PFSK-1 (cell line): ENCODE data around the gene CD302.

Source experiments
- FOXP2 ChIP-seq: optimal IDR thresholded peaks from 2 replicates; pipeline ENCODE3; 2011; ENCODE audit warnings: borderline replicate concordance, control low read depth, inconsistent platforms; ENCODE audit not compliant: insufficient read depth; ENCODE audit errors: extremely low read length, extremely low read depth
- POLR2AphosphoS5 ChIP-seq: IDR thresholded peaks from 2 replicates; pipeline ENCODE4 v1.6.1; 2012; ENCODE audit warnings: low read depth, mild to moderate bottlenecking, control low read depth, low read length, moderate library complexity
- REST ChIP-seq, 2 experiments: IDR thresholded peaks; 2 replicates each; pipeline versions ENCODE4 v1.6.1 to v1.8.0; 2011 to 2012; ENCODE audit warnings: low read depth in 2 of 2, low read length in 2 of 2, control low read depth in 1 of 2, inconsistent platforms in 1 of 2, mild to moderate bottlenecking in 1 of 2, moderate library complexity in 1 of 2; ENCODE audit not compliant: insufficient read depth in 1 of 2
- SIN3A ChIP-seq: IDR thresholded peaks from 2 replicates; pipeline ENCODE4 v1.6.1; 2012; ENCODE audit warnings: mild to moderate bottlenecking, low read length, moderate library complexity, borderline replicate concordance; ENCODE audit not compliant: insufficient read depth
- TAF1 ChIP-seq: IDR thresholded peaks from 2 replicates; pipeline ENCODE4 v1.6.1; 2012; ENCODE audit warnings: low read length, control low read depth, borderline replicate concordance; ENCODE audit not compliant: insufficient read depth

Gene CD302

DNA sequence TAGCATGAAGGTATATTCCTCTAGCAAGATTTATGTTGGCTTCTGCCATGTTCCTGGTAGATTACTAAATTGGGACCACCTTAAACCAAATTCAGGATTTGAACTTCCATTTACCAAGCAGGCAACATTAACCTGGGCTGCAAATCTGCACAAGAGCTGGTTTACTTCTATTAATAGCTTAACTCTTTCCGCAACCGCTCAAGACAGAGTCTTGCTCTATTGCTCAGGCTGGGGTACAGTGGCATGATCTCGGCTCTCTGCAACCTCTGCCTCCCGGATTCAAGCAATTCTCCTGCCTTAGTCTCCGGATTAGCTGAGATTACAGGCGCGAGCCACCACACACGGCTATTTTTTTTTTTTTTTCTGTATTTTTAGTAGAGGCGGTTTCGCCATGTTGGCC is 77.3 kb downstream of the CD302 start:
- TF ChIP-seq FOXP2 (no peak), POLR2AphosphoS5 (no peak), TAF1 (no peak), REST (IDR thresholded peaks at IDR 0.05; ENCODE audit: insufficient read depth in 1 of 2, low read depth in 2 of 2, low read length in 2 of 2) (no peak), SIN3A (no peak)
